Ascending aorta (tissue), 2 donors: ENCODE measurements around the gene FUT6. TPM values are rescaled to one million over a fixed set of nuclear protein-coding genes. Genes with fewer than 3 reads are reported as not detected.
"Not testable (repeated sequence)": the region's sequence is repeated elsewhere in the genome, so short reads cannot be mapped to it uniquely, and the experiment has no call there.

ENCODE experiments used
- DNase-seq, 2 donors: peaks; one replicate each; pipeline ENCODE4 v3.0.0-alpha.2; 2019; ENCODE audit warnings: low spot score in 2 of 2
- H3K27ac ChIP-seq, 2 donors: fragments of 200-600 bp; sonication (generic); one replicate each; pipeline ENCODE4 v1.5.1; 2016 to 2017; ENCODE audit warnings: mild to moderate bottlenecking in 1 of 2
- H3K27me3 ChIP-seq: fragments of 200-600 bp; sonication (generic); one replicate; pipeline ENCODE4 v1.5.1; 2017
- H3K36me3 ChIP-seq, 2 donors: fragments of 200-600 bp; sonication (generic); one replicate each; pipeline ENCODE4 v1.5.1; 2016
- H3K4me1 ChIP-seq, 2 donors: fragments of 200-600 bp; sonication (generic); one replicate each; pipeline ENCODE4 v1.5.1; 2016 to 2017; ENCODE audit warnings: mild to moderate bottlenecking in 1 of 2
- H3K4me3 ChIP-seq, 2 donors: fragments of 200-600 bp; sonication (generic); one replicate each; pipeline ENCODE4 v1.5.1; 2016 to 2017; ENCODE audit warnings: mild to moderate bottlenecking in 1 of 2
- H3K9me3 ChIP-seq, 2 donors: fragments of 200-600 bp; sonication (generic); one replicate each; pipeline ENCODE4 v1.5.1; 2016
- CTCF ChIP-seq, 3 experiments: fragments of 200-600 bp in 2 of 3; fragments of 450-650 bp in 1 of 3; sonication (generic) in 2 of 3; IDR thresholded peaks; one replicate each; pipeline ENCODE4 v1.5.1; 2016 to 2019; ENCODE audit warnings: antibody characterized with exemption in 3 of 3, mild to moderate bottlenecking in 1 of 3, moderate library complexity in 1 of 3
- intact Hi-C: fragments of 100-400 bp; cut with DNase I; formaldehyde crosslinking; loops from one replicate; pipeline ENCODE4 v1.15.1; 2023
- total RNA-seq: library from RNA; depleted of rRNA; stranded (reverse); fragments of >200 nt; gene quantifications from one replicate; pipeline ENCODE4 v1.1.0, GENCODE V29; 2016

FUT6 gene
- total RNA-seq, 1 donor from 2014 or later, result not detected

- TF ChIP-seq CTCF (IDR thresholded peaks at IDR 0.05), result no peak
- DNase-seq, result no peak
- Histone ChIP-seq H3K4me3 (no peak overlapping the region), H3K4me1 (no peaks in the 10 kb centered on the region), H3K27me3 (no peaks in the 10 kb centered on the region), H3K9me3 (no peaks in the 10 kb centered on the region), H3K36me3 (peaks cover 37 to 41% of the 10 kb centered on the region in 2 donors), H3K27ac (no peak overlapping the region)
- intact Hi-C loops, result no loop called here
These were observed 56.3 kb downstream of the FUT6 start for GRCh38 chr19:5782945-5783919.

- no peaks in the 10 kb centered on the region for H3K4me1 ChIP-seq
- intact Hi-C loops, result no loop called here
- H3K9me3 ChIP-seq, result no peaks in the 10 kb centered on the region
- no peak for DNase-seq
- no peak for TF ChIP-seq CTCF (IDR thresholded peaks at IDR 0.05)
- H3K4me3 ChIP-seq, result no peak overlapping the region
- H3K27me3 ChIP-seq, result no peaks in the 10 kb centered on the region
- H3K36me3 ChIP-seq, result peaks cover 28 to 32% of the 10 kb centered on the region in 2 donors
- H3K27ac ChIP-seq, result no peak overlapping the region
These were observed 57.2 kb downstream of the FUT6 start for GRCh38 chr19:5782322-5782721.

GRCh38 chr19:5780916-5781315 is 58.6 kb downstream of the FUT6 start:
- H3K27ac ChIP-seq, intact Hi-C loops, H3K27me3 ChIP-seq, DNase-seq, H3K9me3 ChIP-seq, H3K4me3 ChIP-seq, H3K4me1 ChIP-seq: not testable (repeated sequence)
- H3K36me3 ChIP-seq, result peaks cover 15 to 18% of the 10 kb centered on the region in 2 donors

Other genes starting within 250 kb of the FUT6 start
- 10.7 TPM for gene SAFB2, start 216.9 kb downstream of the FUT6 start, total RNA-seq
- 114 TPM for gene SAFB, start 216.6 kb downstream of the FUT6 start, total RNA-seq
- gene MICOS13, start 159.2 kb downstream of the FUT6 start, total RNA-seq, result 75.6 TPM
- gene HSD11B1L, start 158.7 kb downstream of the FUT6 start, total RNA-seq, result 116 TPM
- 885 TPM for gene RPL36, start 149.4 kb downstream of the FUT6 start, total RNA-seq
- gene LONP1, start 119.6 kb downstream of the FUT6 start, total RNA-seq, result 60.0 TPM
- not detected for gene CATSPERD, start 119.1 kb downstream of the FUT6 start, total RNA-seq
- gene PRR22, start 55.0 kb downstream of the FUT6 start, total RNA-seq, result 3.5 TPM
- gene DUS3L, start 48.5 kb downstream of the FUT6 start, total RNA-seq, result 13.1 TPM
- gene NRTN, start 34.6 kb downstream of the FUT6 start, total RNA-seq, result 0.85 TPM
- not detected for gene FUT3, start 11.7 kb upstream of the FUT6 start, total RNA-seq
- not detected for gene FUT5, start 30.8 kb upstream of the FUT6 start, total RNA-seq
- gene NDUFA11, start 64.1 kb upstream of the FUT6 start, total RNA-seq, result 205 TPM
- 15.2 TPM for gene VMAC, start 65.2 kb upstream of the FUT6 start, total RNA-seq
- gene CAPS, start 74.6 kb upstream of the FUT6 start, total RNA-seq, result 8.1 TPM
- gene RANBP3, start 138.4 kb upstream of the FUT6 start, total RNA-seq, result 48.0 TPM